ENCODE results near the gene KDM3B.
"Not testable (repeated sequence)": the region's sequence is repeated elsewhere in the genome, so short reads cannot be mapped to it uniquely, and the experiment has no call there.

The KDM3B gene

DNA sequence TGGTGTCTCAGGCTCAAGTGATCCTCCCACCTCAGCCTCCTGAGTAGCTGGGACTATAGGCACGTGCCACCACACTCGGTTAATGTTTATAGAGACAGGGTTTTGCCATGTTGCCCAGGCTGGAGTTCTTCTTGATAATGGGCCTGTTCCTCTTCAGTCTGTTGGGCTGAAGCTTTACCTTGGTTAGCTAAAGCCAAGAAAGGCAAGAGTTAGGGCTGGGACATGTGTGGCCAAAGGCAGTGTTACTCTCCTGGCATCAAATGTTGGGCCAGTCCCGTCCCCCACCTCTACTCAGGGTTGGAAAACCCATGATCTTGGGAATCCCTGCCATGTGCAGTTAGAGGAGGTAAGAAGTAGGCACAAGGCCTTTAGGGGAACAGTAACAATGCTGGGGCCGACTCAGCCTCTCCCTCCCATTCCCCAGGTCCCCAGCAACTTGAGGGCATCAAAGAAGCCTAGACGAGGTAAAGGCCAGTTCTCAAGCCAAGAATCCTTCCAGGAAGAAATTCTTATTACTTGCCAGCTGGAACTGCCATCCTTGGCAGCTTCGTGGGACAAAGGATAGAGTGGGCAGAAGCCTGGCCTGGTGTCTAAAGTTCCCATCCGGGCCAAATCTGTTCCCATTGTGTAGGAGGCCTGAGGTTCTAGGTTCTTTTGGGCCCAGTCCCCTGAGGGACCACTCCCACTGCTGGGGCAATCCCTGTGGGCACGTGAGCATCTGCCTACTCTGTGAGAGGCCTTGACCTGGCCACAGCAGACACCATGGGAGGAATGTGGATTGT lies 117.2 kb downstream of the KDM3B start:
- peak; percentile 39 to 47 for DNase-seq

DNA sequence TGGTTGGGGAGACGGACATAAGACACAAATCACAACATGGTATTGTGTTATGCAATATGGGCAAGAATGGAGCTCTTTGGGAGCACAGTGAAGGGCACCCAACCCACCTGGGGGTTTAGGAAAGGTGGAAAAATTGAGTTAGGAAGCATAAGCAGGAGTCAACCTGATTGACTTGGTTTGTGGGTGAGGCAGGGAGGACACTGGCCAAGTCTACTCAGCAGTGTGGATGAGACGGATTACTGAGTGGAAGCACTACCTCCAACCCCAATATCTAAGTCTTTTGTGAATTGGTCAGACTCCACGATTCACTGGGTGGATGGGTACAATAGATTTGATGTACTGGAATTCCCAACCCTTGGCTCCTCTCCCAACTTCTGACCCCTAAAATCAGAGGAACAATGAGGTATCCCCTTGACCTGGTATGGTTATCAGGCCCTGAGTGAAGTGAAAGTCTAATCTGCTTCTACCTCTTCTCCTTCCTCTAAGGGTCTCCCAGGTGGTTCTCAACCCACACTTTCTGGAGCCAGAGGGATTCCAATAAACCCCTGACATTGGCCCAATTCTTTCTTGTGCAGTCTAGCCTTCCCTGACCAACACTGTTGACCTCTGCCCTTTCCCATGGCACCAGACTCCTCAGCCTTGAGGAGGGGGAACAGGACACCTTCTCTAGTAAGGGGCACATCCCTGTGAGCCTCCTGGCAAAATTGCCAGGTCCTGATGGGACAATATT lies 118.0 kb downstream of the KDM3B start:
- no peak for DNase-seq

DNA sequence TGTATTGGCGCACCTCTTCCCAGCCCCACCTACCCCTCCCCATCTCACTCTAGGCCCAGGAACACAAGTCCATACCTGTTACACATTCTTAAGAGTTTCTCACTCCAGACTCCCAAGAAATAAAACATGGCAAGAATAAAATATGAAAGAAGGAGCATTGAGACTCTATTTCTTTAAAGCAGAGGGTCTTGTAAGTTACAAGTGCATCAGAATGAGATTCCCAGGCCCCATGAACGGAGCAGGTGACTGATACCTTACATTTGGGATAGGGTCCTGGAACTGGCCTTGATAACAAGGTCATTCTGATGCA lies 118.5 kb downstream of the KDM3B start:
- no peak for DNase-seq

DNA sequence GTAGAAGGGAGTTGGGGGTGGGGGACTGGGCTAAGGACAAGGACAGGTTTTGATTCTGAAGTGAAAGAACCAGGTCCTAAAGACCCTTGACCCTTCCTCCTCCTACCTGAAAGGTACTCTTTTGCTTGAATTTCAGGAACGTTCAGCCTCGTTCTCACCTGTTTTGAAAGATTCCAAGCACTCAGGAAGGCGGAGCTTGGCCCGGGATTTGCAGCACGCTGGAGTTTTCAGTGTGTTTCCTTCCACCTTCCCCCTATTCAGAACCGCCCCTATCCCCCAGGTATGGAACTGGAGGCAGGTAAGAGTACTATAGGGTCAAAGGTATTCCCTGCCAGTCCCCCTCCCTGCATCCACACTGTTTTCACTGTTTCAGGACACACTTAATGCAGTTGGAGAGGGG lies 119.9 kb downstream of the KDM3B start:
- DNase-seq, result no peak

DNA sequence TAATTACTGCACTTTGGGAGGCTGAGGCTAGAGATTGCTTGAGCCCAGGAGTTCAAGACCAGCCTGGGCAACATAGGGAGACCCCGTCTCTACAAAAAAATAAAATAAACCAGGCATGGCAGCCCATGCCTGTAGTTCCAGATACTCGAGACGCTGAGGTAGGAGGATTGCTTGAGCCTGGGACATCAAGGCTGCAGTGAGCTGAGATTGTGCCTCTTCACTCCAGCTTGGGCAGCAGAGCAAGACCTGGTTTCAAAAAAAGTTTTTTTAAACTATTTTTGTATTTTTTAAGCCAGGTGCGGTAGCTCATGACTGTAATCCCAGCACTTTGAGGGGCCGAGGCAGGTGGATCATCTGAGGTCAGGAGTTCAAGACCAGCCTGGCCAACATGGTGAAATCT lies 120.7 kb downstream of the KDM3B start:
- DNase-seq, result not testable (repeated sequence)

DNA sequence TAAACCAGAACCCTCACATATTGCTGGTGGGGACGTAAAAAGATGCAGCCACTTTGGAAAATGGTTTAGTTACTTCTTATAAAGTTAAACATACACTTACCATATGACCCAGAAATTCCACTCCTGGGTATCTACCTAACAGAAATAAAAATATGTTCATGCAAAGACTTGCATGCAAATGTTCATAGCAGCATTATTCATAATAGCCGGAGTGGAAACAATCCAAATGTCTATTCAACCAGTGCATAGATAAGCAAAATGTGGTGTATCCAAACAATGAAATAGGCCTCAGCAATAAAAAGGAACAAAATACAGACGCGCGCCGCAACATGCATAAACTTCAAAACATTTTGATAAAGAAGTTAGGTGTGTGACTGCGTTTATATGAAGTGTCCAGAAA lies 124.4 kb downstream of the KDM3B start:
- DNase-seq, result no peak

DNA sequence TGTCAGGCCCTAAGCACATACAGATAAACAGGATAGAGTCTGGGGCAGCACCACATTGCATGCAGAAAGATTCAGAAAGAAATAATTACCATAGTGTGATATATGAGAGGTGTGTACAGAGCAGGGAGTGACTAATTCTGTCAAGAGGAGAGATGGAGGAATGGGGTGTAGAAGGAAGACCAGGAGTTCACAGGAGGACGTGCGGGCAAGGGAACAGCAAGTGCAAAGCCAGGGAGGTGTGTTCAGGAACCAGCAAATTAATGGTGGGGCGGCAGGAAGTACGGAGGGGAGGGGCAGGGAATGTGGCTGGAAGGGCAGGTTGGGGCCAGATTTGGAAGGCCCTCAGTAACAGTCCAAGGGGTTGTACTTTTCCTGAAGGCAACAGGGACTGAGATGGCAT lies 130.2 kb downstream of the KDM3B start:
- DNase-seq, result no peak
